GM20000 (cell line): Measurements from ENCODE around the gene ADAMTS1.

ENCODE experiments used
- DNase-seq: peaks from one replicate; pipeline ENCODE4 v3.0.0; 2012; ENCODE audit warnings: low spot score
- TF ChIP-seq, protein P1 (sequence below): IDR thresholded peaks from 2 replicates; pipeline ENCODE4 v1.5.1; 2012; ENCODE audit warnings: mild to moderate bottlenecking, control low read depth; ENCODE audit errors: extremely low read depth, missing control alignments

ADAMTS1 gene

GRCh38 chr21:26850116-26850643 lies 5.0 kb upstream of the ADAMTS1 start:
- DNase-seq, result no peak
- TF ChIP-seq, protein P1, sequence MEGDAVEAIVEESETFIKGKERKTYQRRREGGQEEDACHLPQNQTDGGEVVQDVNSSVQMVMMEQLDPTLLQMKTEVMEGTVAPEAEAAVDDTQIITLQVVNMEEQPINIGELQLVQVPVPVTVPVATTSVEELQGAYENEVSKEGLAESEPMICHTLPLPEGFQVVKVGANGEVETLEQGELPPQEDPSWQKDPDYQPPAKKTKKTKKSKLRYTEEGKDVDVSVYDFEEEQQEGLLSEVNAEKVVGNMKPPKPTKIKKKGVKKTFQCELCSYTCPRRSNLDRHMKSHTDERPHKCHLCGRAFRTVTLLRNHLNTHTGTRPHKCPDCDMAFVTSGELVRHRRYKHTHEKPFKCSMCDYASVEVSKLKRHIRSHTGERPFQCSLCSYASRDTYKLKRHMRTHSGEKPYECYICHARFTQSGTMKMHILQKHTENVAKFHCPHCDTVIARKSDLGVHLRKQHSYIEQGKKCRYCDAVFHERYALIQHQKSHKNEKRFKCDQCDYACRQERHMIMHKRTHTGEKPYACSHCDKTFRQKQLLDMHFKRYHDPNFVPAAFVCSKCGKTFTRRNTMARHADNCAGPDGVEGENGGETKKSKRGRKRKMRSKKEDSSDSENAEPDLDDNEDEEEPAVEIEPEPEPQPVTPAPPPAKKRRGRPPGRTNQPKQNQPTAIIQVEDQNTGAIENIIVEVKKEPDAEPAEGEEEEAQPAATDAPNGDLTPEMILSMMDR, result no peak

DNA sequence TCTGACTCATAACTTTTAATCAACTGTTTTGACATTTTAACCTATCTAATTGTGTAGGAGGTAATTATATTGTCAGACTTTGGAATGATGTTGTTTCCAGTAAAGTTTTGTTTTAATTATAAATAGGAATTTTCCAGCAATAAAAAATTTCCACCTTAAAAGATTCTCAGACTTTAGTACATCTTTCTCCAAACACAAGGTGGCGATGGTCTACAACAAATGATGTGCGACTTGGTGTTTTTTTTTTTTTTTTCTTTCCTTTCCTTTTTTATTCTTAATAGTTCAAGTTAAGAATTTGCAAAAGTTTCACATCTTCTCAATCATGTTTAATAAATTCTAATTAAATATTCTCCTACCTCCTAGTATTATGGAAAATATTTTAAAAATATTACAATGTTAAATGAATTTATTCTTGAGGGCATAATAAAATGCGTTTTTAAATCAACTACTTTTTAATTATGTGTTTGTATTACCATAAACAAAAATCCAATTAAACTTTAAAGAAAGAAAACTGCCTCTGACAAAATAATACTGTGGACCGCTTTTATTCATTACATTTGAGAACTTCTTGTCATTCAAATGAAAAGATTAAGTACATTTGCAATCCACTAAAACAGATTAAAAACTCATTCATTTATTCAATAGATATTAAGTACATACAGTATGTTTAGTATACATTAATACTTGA lies 4.4 kb upstream of the ADAMTS1 start:
- DNase-seq, result no peak
- TF ChIP-seq, protein P1, result no peak

DNA sequence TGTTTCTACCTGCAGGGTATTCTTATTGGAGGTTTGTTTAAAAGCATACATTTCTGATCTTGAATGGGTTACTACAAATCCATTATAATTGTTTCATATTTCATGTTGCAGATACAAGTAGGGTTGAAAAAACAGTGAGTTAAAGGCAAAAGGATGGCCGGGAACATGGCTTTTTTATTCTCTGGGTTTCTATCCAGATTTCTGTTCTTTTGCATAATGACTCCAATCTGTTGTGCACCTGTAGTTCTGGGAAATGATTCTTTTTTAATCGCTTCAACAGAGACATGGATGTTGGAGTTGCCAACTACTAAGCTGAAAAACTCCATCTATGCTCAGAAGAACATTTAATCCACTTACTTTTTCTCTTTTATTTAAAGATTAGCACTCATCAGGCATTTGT lies 2.7 kb upstream of the ADAMTS1 start:
- TF ChIP-seq, protein P1, result no peak
- no peak for DNase-seq

GRCh38 chr21:26847002-26847401 lies 1.8 kb upstream of the ADAMTS1 start:
- TF ChIP-seq, protein P1, result no peak
- DNase-seq, result no peak

DNA sequence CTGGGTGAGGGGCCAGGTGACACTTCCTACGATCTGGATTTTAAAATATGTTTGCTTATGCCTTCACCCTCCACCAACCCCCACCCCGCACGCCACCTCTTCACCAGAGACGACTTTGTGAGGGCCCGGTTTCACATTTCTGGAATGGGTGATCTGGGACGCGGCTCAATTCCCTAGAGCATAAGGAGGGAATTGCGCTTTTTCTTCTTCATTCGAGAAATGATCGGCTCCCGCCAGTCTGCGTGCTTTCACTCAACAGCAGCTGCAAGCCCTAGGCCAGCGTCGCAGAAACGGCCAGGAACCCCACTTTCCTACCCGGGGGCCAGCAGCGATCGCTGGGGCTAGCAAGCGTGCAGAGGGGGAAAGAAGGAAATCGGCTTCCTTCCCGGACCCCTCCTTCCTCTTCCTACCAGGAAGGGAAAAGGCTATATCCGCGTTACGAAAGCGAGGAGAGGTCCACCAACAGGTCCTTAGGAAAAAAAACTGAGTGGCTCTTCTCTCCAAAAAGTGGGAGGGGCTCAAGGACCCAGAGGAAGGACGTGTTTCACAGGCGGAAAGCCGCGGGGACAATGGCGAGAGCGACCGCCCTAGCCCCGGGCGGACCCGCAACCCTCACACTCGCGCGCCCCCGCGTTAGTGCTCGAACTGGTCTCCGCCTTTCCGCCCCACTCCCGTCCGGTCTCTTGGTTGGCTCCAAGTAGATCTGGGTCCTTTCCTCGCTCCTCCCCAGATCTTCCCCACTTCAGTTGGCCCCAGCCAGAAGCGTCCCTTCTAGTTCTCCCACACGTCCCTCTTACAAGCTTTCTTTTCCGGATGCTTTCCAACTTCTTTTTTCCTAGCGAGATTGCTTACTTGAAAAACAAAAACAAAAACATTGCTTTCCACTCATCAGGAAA lies 1.1 kb upstream of the ADAMTS1 start:
- TF ChIP-seq, protein P1, result no peak
- DNase-seq, result no peak

- TF ChIP-seq, protein P1, result no peak
- DNase-seq, result no peak
These were observed 488 bp upstream of the ADAMTS1 start for GRCh38 chr21:26845759-26846035.
